Skeletal muscle cell (primary cell): ENCODE results near the gene CNTN4.

Experiments
- DNase-seq: peaks from one replicate; pipeline ENCODE4 v3.0.0-alpha.2; 2010; ENCODE audit warnings: low read depth
- H3K4me3 ChIP-seq: 2 replicates; pipeline ENCODE4 v1.5.1; 2011; ENCODE audit warnings: low read depth, mild to moderate bottlenecking, control low read depth, low read length, moderate library complexity

Gene CNTN4

GRCh38 chr3:3085782-3086181, 987.1 kb downstream of the CNTN4 start:
- no peak for DNase-seq
- H3K4me3 ChIP-seq, result no peak overlapping the region

- DNase-seq, result no peak
Observed at GRCh38 chr3:3086239-3086638, 987.6 kb downstream of the CNTN4 start.

GRCh38 chr3:3087279-3087678, 988.6 kb downstream of the CNTN4 start:
- H3K4me3 ChIP-seq, result no peak overlapping the region
- no peak for DNase-seq

More at GRCh38 chr3:3086239-3086638, 987.6 kb downstream of the CNTN4 start:
- no peak overlapping the region for H3K4me3 ChIP-seq

- no peak overlapping the region for H3K4me3 ChIP-seq
Observed at GRCh38 chr3:3087716-3088465, 989.2 kb downstream of the CNTN4 start.

GRCh38 chr3:3089017-3089416, 990.4 kb downstream of the CNTN4 start:
- no peak for DNase-seq
- no peak overlapping the region for H3K4me3 ChIP-seq

More at GRCh38 chr3:3087716-3088465, 989.2 kb downstream of the CNTN4 start:
- no peak for DNase-seq

- no peak overlapping the region for H3K4me3 ChIP-seq
- no peak for DNase-seq
Observed at GRCh38 chr3:3097958-3098357, 999.3 kb downstream of the CNTN4 start.

GRCh38 chr3:3101660-3102458, 1003.2 kb downstream of the CNTN4 start:
- DNase-seq, result no peak
- no peak overlapping the region for H3K4me3 ChIP-seq

GRCh38 chr3:3102751-3103150, 1004.1 kb downstream of the CNTN4 start:
- H3K4me3 ChIP-seq, result no peak overlapping the region
- DNase-seq, result no peak

- no peak for DNase-seq
- no peak overlapping the region for H3K4me3 ChIP-seq
Observed at GRCh38 chr3:3105246-3105645, 1006.6 kb downstream of the CNTN4 start.

GRCh38 chr3:3105815-3106214, 1007.1 kb downstream of the CNTN4 start:
- no peak for DNase-seq
- H3K4me3 ChIP-seq, result no peak overlapping the region

- DNase-seq, result no peak
- no peak overlapping the region for H3K4me3 ChIP-seq
Observed at GRCh38 chr3:3107181-3107580, 1008.5 kb downstream of the CNTN4 start.
